ENCODE measurements around the gene PUSL1. TPM values are rescaled to one million over a fixed set of nuclear protein-coding genes. Genes with fewer than 3 reads are reported as not detected.

The PUSL1 gene
- total and polyA plus RNA-seq, 11 donors = 6.8 to 17.7 (median 10.3) TPM

GRCh38 chr1:1335792-1336248, 27.4 kb downstream of the PUSL1 start:
- no peak for TF ChIP-seq CTCF (IDR thresholded peaks at IDR 0.05)
- no peak for TF ChIP-seq POLR2A (IDR thresholded peaks at IDR 0.05)
- no peak overlapping the region for H3K27ac ChIP-seq
- H3K4me1 ChIP-seq = peaks cover 0 to 8% (median 4%) of the 10 kb centered on the region in 12 donors
- WGBS, 4 donors = 90 to 93% (median 91%) methylated on average over 7 to 21 of the region's 21 CpGs
- no peaks in the 10 kb centered on the region for H3K27me3 ChIP-seq
- DNase-seq = no peak
- ATAC-seq = no peak
- peaks cover 0 to 46% (median 30%) of the 10 kb centered on the region in 9 donors for H3K36me3 ChIP-seq
- intact Hi-C loops (cut with DNase I) = no loop called here
- H3K9me3 ChIP-seq = no peaks in the 10 kb centered on the region
- no peak overlapping the region for H3K4me3 ChIP-seq

DNA sequence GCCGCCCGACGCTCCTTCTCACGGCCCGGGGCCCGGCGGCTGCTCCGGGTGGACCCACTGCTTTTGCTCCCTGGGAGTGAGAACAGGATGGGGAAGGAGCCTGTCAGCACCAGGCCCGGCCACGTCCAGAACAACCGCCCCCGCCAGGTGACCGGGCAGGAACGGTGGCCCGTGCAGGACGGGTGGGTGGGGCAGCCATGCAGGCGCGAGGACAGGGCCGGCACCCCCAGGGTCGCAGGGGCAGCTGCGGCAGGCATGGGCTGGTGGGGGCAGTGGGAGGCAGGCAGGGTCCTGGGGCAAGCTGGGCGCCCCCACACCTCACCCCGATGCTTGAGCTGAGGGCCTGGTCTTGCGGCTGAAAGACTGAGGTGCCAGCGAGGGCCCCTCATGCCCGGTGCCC, 28.0 kb downstream of the PUSL1 start:
- Histone ChIP-seq H3K36me3 (peaks cover 0 to 50% (median 34%) of the 10 kb centered on the region in 9 donors), H3K27ac (no peak overlapping the region), H3K9me3 (no peaks in the 10 kb centered on the region), H3K4me3 (no peak overlapping the region), H3K27me3 (no peaks in the 10 kb centered on the region), H3K4me1 (peaks cover 0 to 2% (median 0%) of the 10 kb centered on the region in 12 donors)
- 91 to 94% (median 92%) methylated on average over 13 to 26 of the region's 26 CpGs for WGBS, 4 donors
- TF ChIP-seq POLR2A (IDR thresholded peaks at IDR 0.05) (no peak), CTCF (IDR thresholded peaks at IDR 0.05) (no peak)
- no peak for ATAC-seq
- no peak for DNase-seq
- intact Hi-C loops (cut with DNase I) = no loop called here

- H3K9me3 ChIP-seq = no peaks in the 10 kb centered on the region
- H3K27me3 ChIP-seq = no peaks in the 10 kb centered on the region
- no peak overlapping the region for H3K27ac ChIP-seq
- H3K36me3 ChIP-seq = peaks cover 0 to 58% (median 41%) of the 10 kb centered on the region in 9 donors
- no peak for DNase-seq
- H3K4me3 ChIP-seq = no peak overlapping the region
- no peaks in the 10 kb centered on the region for H3K4me1 ChIP-seq
- intact Hi-C loops (cut with DNase I) = no loop called here
- TF ChIP-seq CTCF (IDR thresholded peaks at IDR 0.05) (no peak), POLR2A (IDR thresholded peaks at IDR 0.05) (no peak)
- 95 to 96% (median 95%) methylated on average over 29 to 32 of the region's 32 CpGs for WGBS, 4 donors
- no peak for ATAC-seq
Measured at GRCh38 chr1:1336931-1337792, 28.8 kb downstream of the PUSL1 start.

GRCh38 chr1:1337793-1338147, 29.4 kb downstream of the PUSL1 start:
- no peak for DNase-seq
- peak in 1 of 4 donors; percentile 11 for ATAC-seq
- Histone ChIP-seq H3K9me3 (no peaks in the 10 kb centered on the region), H3K27me3 (no peaks in the 10 kb centered on the region), H3K4me3 (no peak overlapping the region), H3K4me1 (no peaks in the 10 kb centered on the region), H3K27ac (no peak overlapping the region), H3K36me3 (peaks cover 0 to 58% (median 41%) of the 10 kb centered on the region in 9 donors)
- intact Hi-C loops (cut with DNase I) = no loop called here
- WGBS, 4 donors = 80 to 87% (median 85%) methylated on average over 16 to 18 of the region's 18 CpGs
- TF ChIP-seq POLR2A (IDR thresholded peaks at IDR 0.05) = no peak
- no peak for TF ChIP-seq CTCF (IDR thresholded peaks at IDR 0.05)
